ENCODE data around the gene OR2A25.
"Not testable (repeated sequence)": the region's sequence is repeated elsewhere in the genome, so short reads cannot be mapped to it uniquely, and the experiment has no call there.

Gene OR2A25

DNA sequence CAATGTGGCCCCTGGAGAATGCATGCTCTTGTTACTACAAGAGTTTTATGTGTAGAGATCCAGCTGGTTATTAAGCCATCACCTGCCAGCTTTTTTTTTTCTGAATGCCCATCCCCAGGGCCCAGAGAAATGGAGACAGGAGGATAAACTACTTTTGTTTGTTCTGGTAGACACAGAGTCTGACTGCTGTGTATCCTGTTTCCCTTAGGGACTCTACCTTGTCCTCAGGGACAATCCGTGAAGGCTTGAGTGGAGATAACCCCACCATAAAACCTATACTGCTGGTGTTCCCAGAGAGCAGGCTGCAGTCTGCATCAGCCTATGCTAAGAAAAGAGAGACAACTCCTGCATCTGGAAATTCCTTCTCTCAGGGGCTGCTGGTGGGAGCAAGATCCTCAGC, 21.0 kb upstream of the OR2A25 start, which contains the start of gene OR2A5:
TSS of gene OR2A5 (plus strand) at position 301 of the 400 bp plus-strand sequence. CDS start 1,454 bp downstream, outside the sequence.
- Mint-ChIP-seq H3K27me3 (peaks cover 14% of the 10 kb centered on the region), H3K36me3 (no peaks in the 10 kb centered on the region), H3K4me3 (no peak within 1 kb of the TSS), H3K9me3 (no peaks in the 10 kb centered on the region), H3K27ac (no peak within 1 kb of the TSS), H3K4me1 (no peaks in the 10 kb centered on the region)
- no peak for ATAC-seq

DNA sequence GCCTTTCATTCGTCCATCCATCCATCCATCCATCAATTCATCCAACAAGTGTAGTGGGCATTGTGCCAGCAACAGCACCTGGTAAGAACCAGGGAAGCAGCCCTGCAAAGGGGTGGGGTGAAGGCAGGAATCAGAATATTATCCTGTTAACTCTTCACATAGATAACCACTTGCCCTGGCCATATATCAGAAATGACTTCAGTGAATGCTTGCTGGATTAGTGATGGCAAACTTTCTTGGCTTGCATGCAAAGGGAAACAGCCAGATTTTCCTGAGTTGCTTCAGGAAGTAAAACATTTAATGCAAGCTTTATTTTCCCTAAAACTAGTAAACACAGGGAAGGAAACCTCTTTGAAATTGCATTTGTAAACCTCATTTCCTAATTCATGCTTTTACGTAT, 20.1 kb upstream of the OR2A25 start:
- H3K9me3 Mint-ChIP-seq = no peaks in the 10 kb centered on the region

GRCh38 chr7:144050093-144050492, 19.5 kb upstream of the OR2A25 start:
- H3K4me3 Mint-ChIP-seq = no peak overlapping the region
- no peaks in the 10 kb centered on the region for H3K4me1 Mint-ChIP-seq
- ATAC-seq = no peak
- H3K27ac Mint-ChIP-seq = no peak overlapping the region
- H3K27me3 Mint-ChIP-seq = peaks cover 14% of the 10 kb centered on the region
- no peaks in the 10 kb centered on the region for H3K36me3 Mint-ChIP-seq
- H3K9me3 Mint-ChIP-seq = no peaks in the 10 kb centered on the region

More for the DNA sequence above, 20.1 kb upstream of the OR2A25 start:
- H3K27me3 Mint-ChIP-seq = peaks cover 14% of the 10 kb centered on the region
- no peak for ATAC-seq
- no peak overlapping the region for H3K4me3 Mint-ChIP-seq
- H3K4me1 Mint-ChIP-seq = no peaks in the 10 kb centered on the region
- H3K27ac Mint-ChIP-seq = no peak overlapping the region
- H3K36me3 Mint-ChIP-seq = no peaks in the 10 kb centered on the region

DNA sequence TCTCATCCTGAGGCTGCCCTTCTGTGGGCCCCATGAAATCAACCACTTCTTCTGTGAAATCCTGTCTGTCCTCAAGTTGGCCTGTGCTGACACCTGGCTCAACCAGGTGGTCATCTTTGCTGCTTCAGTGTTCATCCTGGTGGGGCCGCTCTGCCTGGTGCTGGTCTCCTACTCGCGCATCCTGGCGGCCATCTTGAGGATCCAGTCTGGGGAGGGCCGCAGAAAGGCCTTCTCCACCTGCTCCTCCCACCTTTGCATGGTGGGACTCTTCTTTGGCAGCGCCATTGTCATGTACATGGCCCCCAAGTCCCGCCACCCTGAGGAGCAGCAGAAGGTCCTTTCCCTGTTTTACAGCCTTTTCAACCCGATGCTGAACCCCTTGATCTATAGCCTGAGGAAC, 18.7 kb upstream of the OR2A25 start:
- not testable (repeated sequence) for H3K4me3 Mint-ChIP-seq, ATAC-seq, H3K36me3 Mint-ChIP-seq, H3K9me3 Mint-ChIP-seq, H3K4me1 Mint-ChIP-seq, H3K27ac Mint-ChIP-seq
- peaks cover 20% of the 10 kb centered on the region for H3K27me3 Mint-ChIP-seq

DNA sequence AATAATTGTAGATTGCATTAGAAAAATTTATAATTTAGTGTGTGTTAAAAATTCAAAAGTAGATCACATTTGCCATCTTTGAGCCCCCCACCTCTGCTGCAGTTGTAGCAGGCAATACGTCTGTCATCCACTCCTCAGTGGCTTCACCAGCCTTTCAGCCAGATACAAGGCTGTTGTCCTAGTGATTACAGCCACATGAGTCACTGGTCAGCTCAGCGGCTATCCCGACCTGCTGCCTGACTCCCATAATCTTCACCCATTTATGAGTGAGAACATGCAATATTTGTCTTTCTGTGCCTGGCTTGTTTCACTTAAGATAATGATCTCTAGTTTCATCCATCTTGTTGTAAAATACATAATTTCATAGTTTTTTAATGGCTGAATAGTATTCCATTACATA, 11.7 kb upstream of the OR2A25 start:
- ATAC-seq = no peak
- no peak overlapping the region for H3K4me3 Mint-ChIP-seq
- H3K27me3 Mint-ChIP-seq = peaks cover 20% of the 10 kb centered on the region
- H3K9me3 Mint-ChIP-seq = peaks cover 7% of the 10 kb centered on the region
- H3K36me3 Mint-ChIP-seq = no peaks in the 10 kb centered on the region
- H3K27ac Mint-ChIP-seq = no peak overlapping the region
- H3K4me1 Mint-ChIP-seq = no peaks in the 10 kb centered on the region

- ATAC-seq = no peak
- Mint-ChIP-seq H3K27ac (no peak overlapping the region), H3K4me3 (no peak overlapping the region), H3K36me3 (no peaks in the 10 kb centered on the region), H3K9me3 (peaks cover 13% of the 10 kb centered on the region), H3K27me3 (peaks cover 11% of the 10 kb centered on the region), H3K4me1 (no peaks in the 10 kb centered on the region)
Measured at GRCh38 chr7:144063710-144064109, 5.9 kb upstream of the OR2A25 start.

DNA sequence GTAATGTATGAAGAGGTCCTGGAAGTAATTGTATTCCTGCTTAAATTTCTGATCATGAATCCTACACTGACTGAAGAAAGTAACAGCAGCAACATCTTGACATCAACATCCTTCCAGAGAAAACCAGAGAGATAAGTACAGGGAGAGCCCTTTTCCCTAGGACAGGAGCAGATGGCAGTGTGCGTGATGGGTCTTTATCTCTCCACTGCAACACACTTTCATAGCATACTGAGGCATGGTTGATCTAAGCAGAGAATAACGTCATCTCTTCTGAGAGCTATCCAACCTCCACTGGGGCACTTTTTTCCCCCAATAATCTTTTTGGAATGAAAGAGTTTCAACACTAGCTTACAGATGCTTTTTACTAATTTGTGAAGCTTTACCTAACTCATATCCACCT, 342 bp downstream of the OR2A25 start:
- no peak for ATAC-seq
- Mint-ChIP-seq H3K9me3 (peaks cover 6% of the 10 kb centered on the region), H3K27ac (no peak overlapping the region), H3K4me3 (no peak overlapping the region), H3K27me3 (no peaks in the 10 kb centered on the region), H3K36me3 (no peaks in the 10 kb centered on the region), H3K4me1 (no peaks in the 10 kb centered on the region)

GRCh38 chr7:144074374-144074773, 4.8 kb downstream of the OR2A25 start:
- no peaks in the 10 kb centered on the region for H3K9me3 Mint-ChIP-seq

DNA sequence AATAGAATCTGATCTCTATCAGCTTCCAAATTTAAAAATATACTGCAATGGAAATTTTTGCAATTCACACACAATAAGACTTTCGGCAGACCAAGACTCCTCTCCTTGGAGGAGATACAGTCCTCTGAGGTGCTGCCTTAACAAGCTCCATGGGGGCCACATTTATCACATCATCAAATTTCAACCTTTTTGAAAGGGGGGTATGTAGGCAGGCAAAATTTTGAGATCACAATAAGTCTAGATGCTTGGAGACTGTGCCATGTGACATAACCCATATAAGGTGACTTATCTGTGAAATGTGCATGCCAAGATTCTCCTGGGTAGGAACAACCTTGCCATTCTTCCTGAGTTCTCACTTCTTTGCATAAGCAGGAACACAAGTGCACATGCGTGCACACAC, 16.4 kb downstream of the OR2A25 start, which contains the start of gene OR2A12:
TSS of gene OR2A12 (plus strand) at position 301 of the 400 bp plus-strand sequence. CDS start 8,830 bp downstream, outside the sequence.
- Mint-ChIP-seq H3K27ac (no peak within 1 kb of the TSS), H3K36me3 (no peaks in the 10 kb centered on the region), H3K27me3 (peaks cover 11% of the 10 kb centered on the region), H3K4me1 (no peaks in the 10 kb centered on the region), H3K9me3 (peaks cover 4% of the 10 kb centered on the region), H3K4me3 (no peak within 1 kb of the TSS)
- ATAC-seq = peak; percentile 34

More at GRCh38 chr7:144074374-144074773, 4.8 kb downstream of the OR2A25 start:
- Mint-ChIP-seq H3K4me3 (no peak overlapping the region), H3K27ac (no peak overlapping the region), H3K36me3 (no peaks in the 10 kb centered on the region), H3K27me3 (no peaks in the 10 kb centered on the region), H3K4me1 (no peaks in the 10 kb centered on the region)
- no peak for ATAC-seq

GRCh38 chr7:144086730-144087129, 17.1 kb downstream of the OR2A25 start:
- Mint-ChIP-seq H3K27ac (no peak overlapping the region), H3K4me1 (no peaks in the 10 kb centered on the region), H3K4me3 (no peak overlapping the region), H3K9me3 (peaks cover 4% of the 10 kb centered on the region), H3K27me3 (peaks cover 11% of the 10 kb centered on the region), H3K36me3 (no peaks in the 10 kb centered on the region)
- ATAC-seq = no peak

- no peaks in the 10 kb centered on the region for H3K36me3 Mint-ChIP-seq
- no peak overlapping the region for H3K4me3 Mint-ChIP-seq
- H3K27ac Mint-ChIP-seq = no peak overlapping the region
- ATAC-seq = no peak
- no peaks in the 10 kb centered on the region for H3K4me1 Mint-ChIP-seq
- H3K27me3 Mint-ChIP-seq = peaks cover 6% of the 10 kb centered on the region
- H3K9me3 Mint-ChIP-seq = peaks cover 4% of the 10 kb centered on the region
Measured at GRCh38 chr7:144087230-144087629, 17.6 kb downstream of the OR2A25 start.

GRCh38 chr7:144090667-144091066, 21.1 kb downstream of the OR2A25 start:
- H3K4me1 Mint-ChIP-seq = no peaks in the 10 kb centered on the region
- no peaks in the 10 kb centered on the region for H3K27me3 Mint-ChIP-seq
- ATAC-seq = no peak

GRCh38 chr7:144098776-144099175, 29.2 kb downstream of the OR2A25 start:
- Mint-ChIP-seq H3K36me3 (no peaks in the 10 kb centered on the region), H3K27ac (no peak overlapping the region), H3K4me1 (no peaks in the 10 kb centered on the region), H3K27me3 (peaks cover 26% of the 10 kb centered on the region), H3K9me3 (no peaks in the 10 kb centered on the region), H3K4me3 (no peak overlapping the region)
- ATAC-seq = no peak

More at GRCh38 chr7:144090667-144091066, 21.1 kb downstream of the OR2A25 start:
- H3K36me3 Mint-ChIP-seq = no peaks in the 10 kb centered on the region
- no peak overlapping the region for H3K4me3 Mint-ChIP-seq
- peaks cover 4% of the 10 kb centered on the region for H3K9me3 Mint-ChIP-seq
- no peak overlapping the region for H3K27ac Mint-ChIP-seq

DNA sequence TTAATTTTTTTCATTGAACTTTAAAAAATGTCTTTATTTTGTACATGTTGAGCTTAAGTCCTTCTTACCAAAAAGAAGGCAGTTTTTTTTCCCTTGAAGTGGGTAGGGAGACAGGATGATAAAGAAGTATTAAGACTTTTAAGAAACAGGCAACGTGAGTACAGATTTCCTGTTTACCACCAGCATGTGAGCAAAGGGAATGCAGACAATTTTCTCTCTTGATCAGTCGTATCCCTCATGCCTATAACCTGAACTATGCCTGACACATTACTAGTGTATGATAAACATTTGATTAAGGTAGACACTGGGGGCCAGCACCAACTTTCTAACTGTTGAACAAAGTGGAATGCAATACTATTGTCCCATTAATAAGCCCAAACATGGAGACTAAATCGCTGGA, 31.0 kb downstream of the OR2A25 start:
- Mint-ChIP-seq H3K27ac (no peak overlapping the region), H3K27me3 (peaks cover 26% of the 10 kb centered on the region), H3K4me1 (no peaks in the 10 kb centered on the region), H3K9me3 (no peaks in the 10 kb centered on the region), H3K4me3 (no peak overlapping the region), H3K36me3 (no peaks in the 10 kb centered on the region)
- ATAC-seq = no peak

DNA sequence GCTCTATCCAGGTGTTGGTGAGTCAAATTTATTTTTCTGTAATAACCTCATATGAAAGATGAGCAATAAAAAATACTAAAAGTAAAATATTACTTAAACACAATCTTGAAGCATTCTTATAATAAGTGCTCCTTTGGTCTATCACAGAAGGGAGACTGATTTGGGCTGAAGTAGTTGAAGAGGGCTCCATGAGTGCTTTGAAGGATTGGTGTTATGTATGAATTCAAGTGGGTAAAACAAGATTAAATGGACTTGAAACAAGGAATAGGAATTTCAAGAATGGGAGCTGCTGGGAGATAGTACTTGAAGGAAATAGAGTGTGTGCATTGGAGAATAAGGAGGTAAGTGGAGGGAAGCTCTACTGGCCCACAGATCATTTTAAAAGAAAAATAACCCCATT, 32.4 kb downstream of the OR2A25 start:
- no peak overlapping the region for H3K4me3 Mint-ChIP-seq
- no peaks in the 10 kb centered on the region for H3K36me3 Mint-ChIP-seq
- H3K9me3 Mint-ChIP-seq = no peaks in the 10 kb centered on the region
- no peak overlapping the region for H3K27ac Mint-ChIP-seq
- ATAC-seq = no peak
- peaks cover 18% of the 10 kb centered on the region for H3K27me3 Mint-ChIP-seq
- no peaks in the 10 kb centered on the region for H3K4me1 Mint-ChIP-seq

GRCh38 chr7:144105211-144105610, 35.6 kb downstream of the OR2A25 start:
- no peak for ATAC-seq
- Mint-ChIP-seq H3K27me3 (peaks cover 21% of the 10 kb centered on the region), H3K9me3 (no peaks in the 10 kb centered on the region), H3K27ac (no peak overlapping the region), H3K4me3 (no peak overlapping the region), H3K36me3 (no peaks in the 10 kb centered on the region), H3K4me1 (no peaks in the 10 kb centered on the region)

DNA sequence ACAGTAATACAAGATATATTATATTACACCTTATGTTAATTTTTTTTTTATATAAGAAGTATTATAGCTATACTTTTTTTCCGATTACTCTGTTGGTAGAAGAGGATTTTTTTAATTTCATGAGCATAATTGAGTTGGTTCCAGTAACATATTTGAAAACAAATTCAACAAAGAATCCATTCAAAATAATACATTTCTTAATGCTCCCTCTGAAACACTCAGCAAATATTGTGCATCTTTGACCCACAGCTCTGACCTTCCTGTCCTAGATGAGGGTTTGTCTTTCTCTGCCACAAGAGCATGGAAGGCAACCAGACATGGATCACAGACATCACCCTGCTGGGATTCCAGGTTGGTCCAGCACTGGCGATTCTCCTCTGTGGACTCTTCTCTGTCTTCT, 39.7 kb downstream of the OR2A25 start, which contains the start of gene OR2A2:
TSS of gene OR2A2 (plus strand) at position 301 of the 400 bp plus-strand sequence. CDS start at position 301, 0 bp downstream.
- ATAC-seq = no peak
- H3K27me3 Mint-ChIP-seq = peaks cover 24% of the 10 kb centered on the region
- H3K27ac Mint-ChIP-seq = no peak within 1 kb of the TSS
- no peaks in the 10 kb centered on the region for H3K9me3 Mint-ChIP-seq
- no peak within 1 kb of the TSS for H3K4me3 Mint-ChIP-seq
- H3K4me1 Mint-ChIP-seq = no peaks in the 10 kb centered on the region
- H3K36me3 Mint-ChIP-seq = no peaks in the 10 kb centered on the region

Data from stimulated activated memory B cell treated with anti-CD40 and anti-IgM and Interleukin-4, amounts not matched to agents 10 μg/mL and 1 μg/mL and 100 μg/mL, for 72 hours (primary cell).